Measurements from ENCODE around the gene SFXN2. TPM values are rescaled to one million over a fixed set of nuclear protein-coding genes. Genes with fewer than 3 reads are reported as not detected.

SFXN2 gene, protein sequence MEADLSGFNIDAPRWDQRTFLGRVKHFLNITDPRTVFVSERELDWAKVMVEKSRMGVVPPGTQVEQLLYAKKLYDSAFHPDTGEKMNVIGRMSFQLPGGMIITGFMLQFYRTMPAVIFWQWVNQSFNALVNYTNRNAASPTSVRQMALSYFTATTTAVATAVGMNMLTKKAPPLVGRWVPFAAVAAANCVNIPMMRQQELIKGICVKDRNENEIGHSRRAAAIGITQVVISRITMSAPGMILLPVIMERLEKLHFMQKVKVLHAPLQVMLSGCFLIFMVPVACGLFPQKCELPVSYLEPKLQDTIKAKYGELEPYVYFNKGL
- 4.6 and 7.1 TPM in 2 replicates for total RNA-seq

DNA sequence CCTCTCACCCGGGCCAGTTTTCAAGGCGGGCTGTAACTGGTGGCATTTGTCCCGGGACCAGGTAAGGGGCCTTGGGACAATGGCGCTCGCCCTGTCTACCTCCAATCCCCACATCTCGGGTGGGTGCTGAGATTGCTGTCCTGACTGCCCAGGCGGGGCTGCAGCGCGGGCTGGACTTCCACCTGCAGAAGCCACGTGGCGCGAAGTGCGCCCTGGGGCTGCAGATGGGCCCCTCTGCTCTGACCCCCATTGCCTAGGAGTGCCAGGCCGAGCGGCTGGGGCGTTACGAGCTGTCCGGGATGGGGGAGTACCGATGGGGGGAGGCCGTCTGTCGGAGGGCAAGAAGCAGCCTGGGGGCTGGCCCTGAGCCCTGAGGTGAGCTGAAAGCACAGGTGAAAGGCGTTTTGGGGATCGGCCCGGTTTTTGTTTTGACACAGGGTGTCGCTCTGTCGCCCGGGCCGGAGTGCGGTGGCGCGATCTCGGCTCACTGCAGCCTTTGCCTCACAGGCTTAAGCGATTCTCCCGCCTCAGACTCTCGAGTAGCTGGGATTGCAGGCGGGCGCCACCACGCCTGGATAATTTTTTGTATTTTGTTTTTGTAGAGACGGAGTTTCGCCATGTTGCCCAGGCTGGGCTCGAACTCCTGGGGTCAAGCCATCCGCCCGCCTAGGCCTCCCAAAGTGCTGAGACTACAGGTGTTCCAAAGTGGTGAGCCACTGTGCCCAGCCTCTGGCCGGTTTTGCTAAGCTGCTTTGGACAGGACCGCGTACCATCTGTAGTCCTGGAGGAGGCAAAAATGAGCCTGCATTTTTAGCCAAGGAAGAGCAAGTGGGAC is at the start of gene SFXN2:
Gene SFXN2, plus strand, starts transcription at position 16 of the 835 bp plus-strand sequence. CDS start 12,001 bp downstream, outside the sequence.

DNA sequence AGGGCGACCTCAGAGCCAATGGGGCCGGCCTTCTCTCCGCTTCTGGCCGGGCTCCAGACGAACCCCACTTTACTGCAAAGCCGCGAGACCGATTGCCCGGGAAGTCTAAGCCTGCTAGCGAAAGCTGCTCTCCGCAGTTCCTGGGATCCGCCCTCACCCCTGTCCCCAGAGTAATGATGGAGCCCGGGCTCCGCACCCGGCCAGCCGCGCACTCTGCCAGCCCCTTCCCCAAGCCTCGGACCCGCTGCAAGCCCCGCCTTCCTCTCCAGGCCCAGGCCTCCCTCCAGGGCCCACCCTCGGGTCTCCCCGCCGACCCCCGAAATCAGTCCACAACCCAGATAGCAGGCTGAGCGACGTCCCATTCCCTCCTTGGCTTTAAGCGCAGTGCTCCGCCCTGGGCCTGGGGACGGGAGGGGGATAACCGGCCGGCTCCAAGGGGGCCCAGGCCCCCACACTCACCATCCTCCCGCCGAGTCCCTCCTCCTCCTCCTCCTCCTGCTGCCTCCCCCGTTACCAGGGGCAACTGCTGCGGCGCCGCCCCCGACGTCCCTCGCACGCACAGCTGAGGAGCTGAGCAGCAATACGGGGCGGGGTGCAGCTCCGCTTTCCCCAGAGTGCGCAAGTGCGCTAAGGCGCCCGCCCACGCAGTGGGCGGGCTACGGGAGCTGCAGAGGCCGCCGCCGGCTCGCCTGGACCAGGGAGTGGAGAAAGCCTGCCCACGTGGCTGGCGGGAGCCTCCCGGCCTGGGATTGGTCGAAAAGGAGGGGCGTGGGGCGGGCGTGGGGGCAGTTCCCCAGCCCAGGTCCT is 419 bp upstream of the SFXN2 start, which contains the start of gene ARL3:
Gene ARL3, minus strand, starts transcription at position 584 of the 807 bp plus-strand sequence. Its CDS starts 122 bp downstream, at position 462.

DNA sequence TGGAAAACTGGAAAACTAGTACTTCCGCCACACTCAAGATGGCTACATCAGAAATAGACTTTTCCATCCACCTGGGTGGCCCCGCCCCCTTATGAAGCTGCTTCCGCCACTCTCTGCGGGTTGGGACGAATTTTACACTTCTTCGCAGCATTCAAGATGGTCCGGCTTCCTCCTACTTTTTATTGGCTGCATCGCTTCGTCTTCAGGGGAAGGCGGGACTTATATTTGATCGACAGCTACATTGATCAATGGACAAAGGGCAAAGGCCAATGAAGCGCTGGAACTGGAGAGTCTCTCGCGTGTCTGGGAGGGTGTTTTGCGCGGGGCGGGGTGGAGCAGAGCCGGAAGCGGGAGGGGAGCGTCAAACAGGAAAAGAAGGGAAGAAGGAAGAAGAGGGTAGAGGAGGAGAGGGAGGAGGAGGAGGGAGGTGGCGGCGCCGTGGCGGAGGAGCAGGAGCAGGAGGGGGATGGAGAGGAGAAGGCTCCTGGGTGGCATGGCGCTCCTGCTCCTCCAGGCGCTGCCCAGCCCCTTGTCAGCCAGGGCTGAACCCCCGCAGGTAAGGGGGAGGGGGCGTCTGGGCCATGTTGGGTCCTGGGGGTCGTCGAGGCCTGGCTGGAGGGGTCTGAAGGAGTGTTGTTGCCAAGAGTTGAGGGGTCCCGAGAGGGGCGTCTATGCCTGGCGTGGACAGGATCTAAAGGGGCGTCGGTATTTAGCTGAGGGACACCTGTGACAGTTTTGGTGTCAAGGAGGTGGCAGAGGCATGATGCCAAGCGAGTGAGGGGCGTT is 29.3 kb downstream of the SFXN2 start, which contains the start of gene WBP1L:
Gene WBP1L, plus strand, starts transcription at position 361 of the 786 bp plus-strand sequence. Its CDS starts 106 bp downstream, at position 467.

Other genes with a start within 250 kb of the SFXN2 start
- gene ACTR1A, start 211.9 kb upstream of the SFXN2 start, total RNA-seq, result 197 and 213 TPM in 2 replicates
- gene SUFU, start 210.7 kb upstream of the SFXN2 start, total RNA-seq, result 5.8 and 6.9 TPM in 2 replicates
- gene TRIM8, start 70.2 kb upstream of the SFXN2 start, total RNA-seq, result 107 and 144 TPM in 2 replicates
- 3.6 and 3.9 TPM in 2 replicates for gene ARL3, start 239 bp upstream of the SFXN2 start, total RNA-seq
- 77.4 and 83.7 TPM in 2 replicates for gene WBP1L, start 29.3 kb downstream of the SFXN2 start, total RNA-seq
- not detected in 2 replicates for gene CYP17A1, start 122.8 kb downstream of the SFXN2 start, total RNA-seq
- 15.3 and 21.6 TPM in 2 replicates for gene BORCS7, start 139.6 kb downstream of the SFXN2 start, total RNA-seq
- gene AS3MT, start 154.8 kb downstream of the SFXN2 start, total RNA-seq, result 0.10 and 0.98 TPM in 2 replicates
- gene CNNM2, start 203.7 kb downstream of the SFXN2 start, total RNA-seq, result 2.6 TPM in 2 replicates